ENCODE measurements around the gene PPTC7. TPM values are rescaled to one million over a fixed set of nuclear protein-coding genes. Genes with fewer than 3 reads are reported as not detected.
A peak's percentile ranks its signal among the peaks of the same experiment; 100 is the strongest.
"Not testable (repeated sequence)": the region's sequence is repeated elsewhere in the genome, so short reads cannot be mapped to it uniquely, and the experiment has no call there.

Gene PPTC7
- total RNA-seq, 1 donor from 2014 or later, result 42.4 TPM

DNA sequence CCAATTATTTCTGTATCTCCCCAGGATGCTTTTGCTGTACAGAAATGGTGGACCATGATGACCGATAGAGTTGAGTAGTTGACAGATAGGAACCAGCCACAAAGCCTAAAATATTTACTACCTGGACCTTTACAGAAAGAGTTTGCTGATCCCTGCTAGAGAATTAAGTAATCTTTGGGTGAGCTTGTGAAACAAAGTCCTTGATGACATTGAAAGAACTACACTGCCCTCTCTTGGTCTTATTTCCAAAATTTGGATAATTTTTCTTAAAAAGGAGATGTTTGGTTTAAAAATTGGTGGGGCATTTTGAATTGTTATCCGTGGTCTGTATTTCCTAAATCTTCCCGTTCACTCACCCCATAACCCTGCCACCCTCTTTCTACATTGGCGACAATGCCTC, 17.1 kb upstream of the PPTC7 start:
- no peak for DNase-seq (ENCODE audit: low spot score)
- Mint-ChIP-seq H3K4me1 (ENCODE audit: low read depth) (peaks cover 11% of the 10 kb centered on the region), H3K27me3 (ENCODE audit: low read depth) (no peaks in the 10 kb centered on the region), H3K4me3 (ENCODE audit: low read depth) (no peak overlapping the region), H3K36me3 (ENCODE audit: low read depth) (no peaks in the 10 kb centered on the region), H3K9me3 (no peaks in the 10 kb centered on the region), H3K27ac (no peak overlapping the region)
- intact Hi-C loops (cut with micrococcal nuclease), result loop anchor here (1.0 kb wide), 1 partner anchor 48 kb away; no protein-coding TSS in a partner anchor

DNA sequence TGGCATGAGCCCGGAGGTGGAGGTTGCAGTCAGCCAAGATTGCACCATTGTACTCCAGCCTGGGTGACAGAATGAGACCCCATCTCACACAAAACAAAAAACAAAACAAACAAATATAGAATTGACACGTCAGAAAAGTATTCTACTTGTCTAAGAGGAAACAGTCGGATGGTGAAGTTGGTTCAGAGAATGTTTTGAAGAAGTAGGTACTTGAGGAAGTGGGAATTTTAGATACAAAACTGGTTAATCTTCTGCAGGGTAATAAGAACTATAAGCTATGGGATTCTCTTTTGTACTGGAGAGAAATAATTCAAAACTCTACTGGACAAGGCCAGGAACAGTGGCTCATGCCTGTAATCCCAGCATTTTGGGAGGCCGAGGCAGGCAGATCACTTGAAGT, 16.2 kb upstream of the PPTC7 start:
- intact Hi-C loops (cut with micrococcal nuclease), result no loop called here
- H3K4me3 Mint-ChIP-seq (ENCODE audit: low read depth), result no peak overlapping the region
- no peak overlapping the region for H3K27ac Mint-ChIP-seq
- H3K36me3 Mint-ChIP-seq (ENCODE audit: low read depth), result no peaks in the 10 kb centered on the region
- H3K9me3 Mint-ChIP-seq, result no peaks in the 10 kb centered on the region
- no peaks in the 10 kb centered on the region for H3K27me3 Mint-ChIP-seq (ENCODE audit: low read depth)
- no peak for DNase-seq (ENCODE audit: low spot score)
- peaks cover 9% of the 10 kb centered on the region for H3K4me1 Mint-ChIP-seq (ENCODE audit: low read depth)

DNA sequence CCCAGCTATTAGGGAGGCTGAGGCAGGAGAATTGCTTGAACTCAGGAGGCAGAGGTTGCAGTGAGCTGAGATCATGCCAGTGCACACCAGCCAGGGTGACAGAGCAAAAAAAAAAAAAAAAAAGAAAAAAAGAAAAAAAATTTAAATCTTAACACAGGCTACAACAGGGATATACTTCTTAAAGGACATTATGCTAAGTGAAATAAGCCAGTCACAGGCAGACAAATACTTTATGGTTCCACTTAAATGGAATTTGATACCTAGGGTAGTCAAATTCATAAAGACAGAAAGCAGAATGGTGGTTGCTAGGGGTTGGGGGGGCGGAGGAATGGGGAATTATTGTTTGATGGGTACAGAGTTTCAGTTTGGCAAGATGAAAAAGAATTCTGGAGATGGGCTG, 14.8 kb upstream of the PPTC7 start:
- H3K27ac Mint-ChIP-seq, result no peak overlapping the region
- H3K4me3 Mint-ChIP-seq (ENCODE audit: low read depth), result no peak overlapping the region
- peaks cover 9% of the 10 kb centered on the region for H3K4me1 Mint-ChIP-seq (ENCODE audit: low read depth)
- intact Hi-C loops (cut with micrococcal nuclease), result no loop called here
- no peaks in the 10 kb centered on the region for H3K9me3 Mint-ChIP-seq
- no peaks in the 10 kb centered on the region for H3K27me3 Mint-ChIP-seq (ENCODE audit: low read depth)
- DNase-seq (ENCODE audit: low spot score), result no peak
- H3K36me3 Mint-ChIP-seq (ENCODE audit: low read depth), result no peaks in the 10 kb centered on the region

DNA sequence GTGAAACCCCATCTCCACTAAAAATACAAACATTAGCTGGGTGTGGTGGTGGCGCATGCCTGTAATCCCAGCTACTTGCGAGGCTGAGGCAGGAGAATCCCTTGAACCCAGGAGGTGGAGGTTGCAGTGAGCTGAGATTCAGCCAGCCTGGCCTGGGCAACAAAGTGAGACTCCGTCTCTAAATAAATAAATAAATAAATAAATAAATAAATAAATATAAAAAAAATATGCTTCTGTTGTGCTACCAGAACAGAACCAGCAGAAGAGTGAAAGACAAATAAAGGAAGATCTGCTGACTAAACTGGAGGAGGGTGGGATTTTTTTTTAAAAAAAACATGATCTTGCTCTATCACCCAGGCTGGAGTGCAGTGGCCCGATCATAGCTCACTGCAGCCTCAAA, 9.8 kb upstream of the PPTC7 start:
- intact Hi-C loops (cut with micrococcal nuclease); H3K36me3 Mint-ChIP-seq (ENCODE audit: low read depth); H3K9me3 Mint-ChIP-seq; DNase-seq (ENCODE audit: low spot score); H3K4me3 Mint-ChIP-seq (ENCODE audit: low read depth); H3K27me3 Mint-ChIP-seq (ENCODE audit: low read depth): not testable (repeated sequence)
- peaks cover 17% of the 10 kb centered on the region for H3K4me1 Mint-ChIP-seq (ENCODE audit: low read depth)
- peak overlapping the region; percentile 28 for H3K27ac Mint-ChIP-seq

DNA sequence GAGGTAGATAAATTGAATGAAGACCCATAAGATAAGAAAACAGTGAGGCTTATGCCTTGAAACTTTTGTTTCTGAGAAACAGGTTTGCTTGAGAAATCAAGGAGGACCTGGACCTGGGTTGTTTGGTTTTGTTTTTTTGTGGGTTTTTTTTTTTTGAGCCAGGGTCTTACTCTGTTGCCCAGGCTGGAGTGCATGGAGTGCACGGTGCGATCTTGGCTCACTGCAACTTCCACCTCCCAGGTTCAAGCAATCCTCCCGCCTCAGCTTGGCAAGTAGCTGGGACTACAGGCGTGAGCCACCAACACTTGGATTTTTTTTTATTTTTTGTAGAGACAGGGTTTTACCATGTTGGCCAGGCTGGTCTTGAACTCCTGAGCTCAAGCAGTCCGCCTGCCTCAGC, 9.0 kb upstream of the PPTC7 start:
- peaks cover 17% of the 10 kb centered on the region for H3K4me1 Mint-ChIP-seq (ENCODE audit: low read depth)
- no peak overlapping the region for H3K4me3 Mint-ChIP-seq (ENCODE audit: low read depth)
- intact Hi-C loops (cut with micrococcal nuclease), result no loop called here
- no peaks in the 10 kb centered on the region for H3K9me3 Mint-ChIP-seq
- no peak for DNase-seq (ENCODE audit: low spot score)
- no peak overlapping the region for H3K27ac Mint-ChIP-seq
- H3K36me3 Mint-ChIP-seq (ENCODE audit: low read depth), result no peaks in the 10 kb centered on the region
- no peaks in the 10 kb centered on the region for H3K27me3 Mint-ChIP-seq (ENCODE audit: low read depth)

DNA sequence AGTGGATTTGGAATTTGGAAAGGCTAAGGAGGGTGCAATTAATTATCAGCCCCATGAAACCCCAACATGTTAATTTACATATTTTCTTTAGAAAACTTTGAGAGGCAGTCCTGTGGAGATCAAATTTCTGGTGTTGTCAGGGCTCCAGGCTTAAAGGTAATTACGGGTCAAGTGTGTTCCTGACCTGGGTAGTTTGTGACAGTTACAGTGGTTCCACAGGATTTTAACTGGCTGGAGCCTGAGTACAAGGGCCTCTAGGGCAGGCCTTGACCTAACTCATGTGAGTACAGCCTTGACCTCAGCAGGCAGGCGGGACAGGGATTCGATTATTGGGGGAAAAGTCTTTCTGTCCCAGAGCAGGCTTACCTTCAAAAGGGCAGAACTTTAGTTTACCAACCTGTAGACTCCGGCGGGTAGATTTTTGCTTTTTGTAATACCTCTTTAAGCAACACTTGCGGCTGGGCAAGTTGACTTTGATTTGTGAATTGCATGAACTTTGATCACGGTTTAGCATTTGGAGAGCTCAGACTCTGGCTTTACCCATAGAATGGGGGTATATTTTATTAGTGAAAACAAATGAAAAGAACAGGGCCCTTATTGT, 8.4 kb upstream of the PPTC7 start:
- H3K36me3 Mint-ChIP-seq (ENCODE audit: low read depth), result no peaks in the 10 kb centered on the region
- no peak overlapping the region for H3K4me3 Mint-ChIP-seq (ENCODE audit: low read depth)
- peaks cover 17% of the 10 kb centered on the region for H3K4me1 Mint-ChIP-seq (ENCODE audit: low read depth)
- intact Hi-C loops (cut with micrococcal nuclease), result loop anchor here (1.0 kb wide), 1 partner anchor 13 kb away; no protein-coding TSS in a partner anchor
- no peaks in the 10 kb centered on the region for H3K27me3 Mint-ChIP-seq (ENCODE audit: low read depth)
- no peak for DNase-seq (ENCODE audit: low spot score)
- H3K27ac Mint-ChIP-seq, result peak overlapping the region; percentile 84
- H3K9me3 Mint-ChIP-seq, result no peaks in the 10 kb centered on the region

DNA sequence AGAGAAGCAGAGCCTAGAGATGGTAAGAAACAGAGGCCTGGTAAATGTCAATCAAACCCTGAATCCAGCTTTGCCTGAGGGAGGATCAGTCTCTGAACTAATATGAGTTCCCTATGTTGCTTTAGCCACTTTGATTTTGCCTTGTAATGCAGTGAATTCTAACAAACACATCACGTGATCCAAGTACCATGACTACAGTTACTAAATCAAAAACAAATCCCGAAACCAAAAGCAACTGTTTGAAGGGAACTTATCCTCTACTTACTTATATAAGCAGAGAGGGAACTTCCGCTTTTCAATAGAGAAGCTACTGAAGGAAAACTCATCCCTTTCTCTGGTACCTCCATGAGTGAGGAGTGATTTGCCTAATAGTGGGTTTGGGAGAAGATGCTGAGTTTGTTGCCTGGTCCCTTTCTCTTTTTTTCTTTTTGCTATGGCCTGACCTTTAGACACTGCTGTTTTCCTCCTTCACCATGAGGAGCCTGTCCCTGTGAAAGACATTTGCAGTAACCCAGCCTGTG, 7.7 kb upstream of the PPTC7 start:
- no peaks in the 10 kb centered on the region for H3K36me3 Mint-ChIP-seq (ENCODE audit: low read depth)

DNA sequence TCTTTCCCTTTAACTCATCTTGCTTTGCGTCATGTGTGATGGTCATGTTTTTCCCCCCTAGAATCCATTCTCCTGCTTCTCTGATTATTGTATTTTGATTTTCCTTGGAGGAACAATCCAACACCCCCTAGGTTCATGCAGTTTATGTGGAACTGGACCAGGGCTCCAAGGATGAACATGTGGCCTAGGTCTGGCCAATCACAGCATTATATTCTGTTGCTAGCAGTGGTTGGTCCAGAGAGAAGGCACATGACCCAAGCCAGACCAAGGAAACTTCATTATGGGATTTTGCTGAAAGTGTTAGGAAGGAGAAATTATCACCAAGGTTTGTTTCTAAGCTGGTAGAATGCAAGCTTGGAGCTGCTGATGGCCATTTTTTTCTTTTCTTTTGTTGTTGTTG, 6.9 kb upstream of the PPTC7 start:
- intact Hi-C loops (cut with micrococcal nuclease), result no loop called here
- H3K4me3 Mint-ChIP-seq (ENCODE audit: low read depth), result no peak overlapping the region
- no peaks in the 10 kb centered on the region for H3K27me3 Mint-ChIP-seq (ENCODE audit: low read depth)
- no peak for DNase-seq (ENCODE audit: low spot score)
- no peaks in the 10 kb centered on the region for H3K36me3 Mint-ChIP-seq (ENCODE audit: low read depth)
- H3K27ac Mint-ChIP-seq, result peak overlapping the region; percentile 84
- H3K9me3 Mint-ChIP-seq, result no peaks in the 10 kb centered on the region
- H3K4me1 Mint-ChIP-seq (ENCODE audit: low read depth), result peaks cover 28% of the 10 kb centered on the region

More for the DNA sequence above, 7.7 kb upstream of the PPTC7 start:
- Mint-ChIP-seq H3K27me3 (ENCODE audit: low read depth) (no peaks in the 10 kb centered on the region), H3K4me3 (ENCODE audit: low read depth) (peak overlapping the region; percentile 14), H3K4me1 (ENCODE audit: low read depth) (peaks cover 20% of the 10 kb centered on the region), H3K27ac (peak overlapping the region; percentile 84), H3K9me3 (no peaks in the 10 kb centered on the region)
- DNase-seq (ENCODE audit: low spot score), result peak; percentile 27
- intact Hi-C loops (cut with micrococcal nuclease), result loop anchor here (1.0 kb wide), 1 partner anchor 13 kb away; no protein-coding TSS in a partner anchor

DNA sequence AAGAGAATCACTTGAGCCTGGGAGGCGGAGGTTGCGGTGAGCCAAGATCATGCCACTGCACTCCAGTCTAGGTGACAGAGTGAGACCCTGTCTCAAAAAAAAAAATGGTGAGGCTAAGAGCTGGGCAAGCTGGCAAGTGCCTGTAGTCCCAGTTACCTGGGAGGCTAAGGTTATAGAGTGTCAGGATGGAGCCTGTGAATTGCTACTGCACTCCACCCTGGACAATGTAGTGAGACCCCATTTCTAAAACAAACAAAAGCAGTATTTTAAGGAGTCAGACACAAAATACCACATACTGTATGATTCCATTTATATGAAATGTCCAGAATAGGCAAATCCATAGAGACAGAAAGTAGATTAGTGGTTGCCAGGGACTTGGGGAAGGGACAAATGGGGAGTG, 4.0 kb upstream of the PPTC7 start:
- H3K36me3 Mint-ChIP-seq (ENCODE audit: low read depth); H3K4me3 Mint-ChIP-seq (ENCODE audit: low read depth); H3K9me3 Mint-ChIP-seq; intact Hi-C loops (cut with micrococcal nuclease); H3K27me3 Mint-ChIP-seq (ENCODE audit: low read depth); DNase-seq (ENCODE audit: low spot score); H3K27ac Mint-ChIP-seq: not testable (repeated sequence)
- H3K4me1 Mint-ChIP-seq (ENCODE audit: low read depth), result peaks cover 46% of the 10 kb centered on the region

DNA sequence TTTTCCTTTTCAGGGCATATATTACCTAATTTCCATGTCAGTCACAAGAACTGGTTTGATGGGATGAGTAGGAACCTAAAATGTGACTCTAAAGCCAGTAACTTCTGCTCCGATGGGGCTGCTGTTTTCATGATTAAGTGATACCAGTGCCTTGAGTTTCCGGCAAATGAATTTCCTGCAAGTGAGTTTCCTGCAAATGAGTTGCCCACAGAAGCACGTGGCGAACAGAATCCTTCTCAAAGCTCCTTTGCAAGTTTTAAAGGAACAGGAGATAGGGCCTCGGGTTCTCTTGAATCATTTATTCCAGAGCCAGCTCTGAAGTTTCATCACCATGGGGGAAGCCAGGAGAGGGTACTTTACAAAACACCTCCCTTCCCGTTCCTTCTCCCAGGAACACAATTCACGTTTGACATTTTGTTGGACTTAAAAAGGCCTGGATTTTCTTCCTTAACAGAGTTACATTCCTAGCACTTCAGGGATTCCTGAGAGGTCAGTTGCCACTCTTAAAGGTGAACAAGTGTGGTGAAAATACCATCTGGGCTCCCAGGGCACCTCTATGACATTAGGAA, 2.2 kb upstream of the PPTC7 start:
- H3K4me1 Mint-ChIP-seq (ENCODE audit: low read depth), result peaks cover 46% of the 10 kb centered on the region
- peak overlapping the region; percentile 72 for H3K4me3 Mint-ChIP-seq (ENCODE audit: low read depth)
- H3K36me3 Mint-ChIP-seq (ENCODE audit: low read depth), result peaks cover 16% of the 10 kb centered on the region
- H3K9me3 Mint-ChIP-seq, result no peaks in the 10 kb centered on the region
- peak overlapping the region; percentile 92 for H3K27ac Mint-ChIP-seq
- peak; percentile 24 for DNase-seq (ENCODE audit: low spot score)
- intact Hi-C loops (cut with micrococcal nuclease), result no loop called here
- H3K27me3 Mint-ChIP-seq (ENCODE audit: low read depth), result no peaks in the 10 kb centered on the region

DNA sequence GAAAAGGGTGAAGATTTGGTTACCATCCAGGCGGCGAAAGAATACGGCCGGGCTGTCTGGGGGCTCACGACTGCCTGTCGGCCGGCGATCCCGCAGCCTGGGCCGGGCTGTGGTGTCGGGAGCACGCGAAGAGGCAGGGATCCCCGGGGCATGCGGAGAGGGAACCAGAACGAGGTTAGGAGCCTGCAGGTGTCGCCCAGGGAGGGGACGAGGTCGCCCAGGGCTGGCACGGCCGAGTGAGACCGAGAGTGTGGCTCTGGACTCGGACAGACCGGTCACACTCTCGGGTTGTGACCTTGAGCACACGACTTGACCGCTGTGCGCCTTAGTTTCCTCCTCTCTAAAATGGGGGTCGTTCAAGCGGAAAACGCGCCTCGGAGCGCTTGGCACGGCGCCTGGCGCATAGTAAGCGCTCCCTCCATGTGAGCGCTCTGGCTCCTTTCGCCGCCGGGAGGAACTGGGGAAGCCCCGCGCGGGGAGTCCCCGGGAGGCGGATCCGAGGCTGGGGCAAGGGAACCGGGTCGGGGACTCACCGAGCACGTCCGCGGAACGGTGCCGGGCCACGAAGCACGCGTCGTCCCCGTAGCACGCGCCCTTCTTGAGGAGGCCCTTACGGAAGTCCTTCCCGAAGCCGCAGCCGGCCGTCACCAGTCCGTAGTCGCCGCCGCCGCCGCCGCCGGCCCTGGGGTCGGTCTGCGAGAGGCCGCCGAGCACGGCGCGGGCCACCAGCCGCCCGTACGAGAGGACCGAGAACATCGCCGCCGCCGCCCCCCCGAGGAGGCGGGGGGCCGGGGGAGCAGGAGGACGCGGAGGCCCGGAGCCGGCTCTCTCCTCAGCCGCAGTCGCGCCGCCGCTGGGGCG, 612 bp downstream of the PPTC7 start:
- Mint-ChIP-seq H3K27ac (peak overlapping the region; percentile 96), H3K4me3 (ENCODE audit: low read depth) (peak overlapping the region; percentile 98), H3K36me3 (ENCODE audit: low read depth) (peaks cover 27% of the 10 kb centered on the region), H3K9me3 (no peaks in the 10 kb centered on the region), H3K27me3 (ENCODE audit: low read depth) (no peaks in the 10 kb centered on the region), H3K4me1 (ENCODE audit: low read depth) (peaks cover 68% of the 10 kb centered on the region)
- intact Hi-C loops (cut with micrococcal nuclease), result loop anchor here (1.0 to 5.0 kb wide), 3 partner anchors 62 to 300 kb away; partner anchors contain the start of genes ATP2A2, FAM216A and GPN3
- peak; percentile 62 for DNase-seq (ENCODE audit: low spot score)

DNA sequence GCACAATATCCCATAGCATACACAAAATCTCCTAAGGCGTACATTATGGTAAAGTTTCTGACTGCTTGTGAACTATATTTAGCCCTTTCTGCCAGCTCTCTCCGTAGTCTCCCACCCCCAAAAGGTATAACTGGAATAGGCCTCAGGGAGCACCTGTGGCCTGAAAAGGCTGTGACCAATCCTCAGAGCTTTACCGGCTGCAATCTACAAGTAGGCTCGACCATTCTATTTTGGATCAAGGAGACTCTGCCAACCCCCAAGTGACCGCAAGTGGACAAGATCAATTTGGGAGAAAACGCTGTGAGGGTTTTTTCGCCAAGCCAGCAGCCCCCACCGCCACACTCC, 1.2 kb downstream of the PPTC7 start:
- peak overlapping the region; percentile 96 for H3K27ac Mint-ChIP-seq
- H3K36me3 Mint-ChIP-seq (ENCODE audit: low read depth), result peaks cover 27% of the 10 kb centered on the region
- H3K9me3 Mint-ChIP-seq, result no peaks in the 10 kb centered on the region
- no peak for DNase-seq (ENCODE audit: low spot score)
- H3K4me3 Mint-ChIP-seq (ENCODE audit: low read depth), result peak overlapping the region; percentile 98
- intact Hi-C loops (cut with micrococcal nuclease), result loop anchor here (1.0 to 5.0 kb wide), 3 partner anchors 61 to 300 kb away; partner anchors contain the start of genes ATP2A2, FAM216A and GPN3
- peaks cover 70% of the 10 kb centered on the region for H3K4me1 Mint-ChIP-seq (ENCODE audit: low read depth)
- H3K27me3 Mint-ChIP-seq (ENCODE audit: low read depth), result no peaks in the 10 kb centered on the region
